MM.1S (cell line): ENCODE results near the gene IL1B.

Source experiments
- EZH2 ChIP-seq: fragments of 300-600 bp; sonication (generic); optimal IDR thresholded peaks from 2 replicates; pipeline ENCODE3; 2017; ENCODE audit warnings: low read depth, mild to moderate bottlenecking, antibody characterized with exemption, low read length, mixed read lengths
- TF ChIP-seq, protein P1 (sequence below): fragments of 300-600 bp; sonication (generic); IDR thresholded peaks from 2 replicates; pipeline ENCODE4 v1.5.1; 2016; ENCODE audit warnings: antibody characterized with exemption, low read length, mixed read lengths

DNA sequence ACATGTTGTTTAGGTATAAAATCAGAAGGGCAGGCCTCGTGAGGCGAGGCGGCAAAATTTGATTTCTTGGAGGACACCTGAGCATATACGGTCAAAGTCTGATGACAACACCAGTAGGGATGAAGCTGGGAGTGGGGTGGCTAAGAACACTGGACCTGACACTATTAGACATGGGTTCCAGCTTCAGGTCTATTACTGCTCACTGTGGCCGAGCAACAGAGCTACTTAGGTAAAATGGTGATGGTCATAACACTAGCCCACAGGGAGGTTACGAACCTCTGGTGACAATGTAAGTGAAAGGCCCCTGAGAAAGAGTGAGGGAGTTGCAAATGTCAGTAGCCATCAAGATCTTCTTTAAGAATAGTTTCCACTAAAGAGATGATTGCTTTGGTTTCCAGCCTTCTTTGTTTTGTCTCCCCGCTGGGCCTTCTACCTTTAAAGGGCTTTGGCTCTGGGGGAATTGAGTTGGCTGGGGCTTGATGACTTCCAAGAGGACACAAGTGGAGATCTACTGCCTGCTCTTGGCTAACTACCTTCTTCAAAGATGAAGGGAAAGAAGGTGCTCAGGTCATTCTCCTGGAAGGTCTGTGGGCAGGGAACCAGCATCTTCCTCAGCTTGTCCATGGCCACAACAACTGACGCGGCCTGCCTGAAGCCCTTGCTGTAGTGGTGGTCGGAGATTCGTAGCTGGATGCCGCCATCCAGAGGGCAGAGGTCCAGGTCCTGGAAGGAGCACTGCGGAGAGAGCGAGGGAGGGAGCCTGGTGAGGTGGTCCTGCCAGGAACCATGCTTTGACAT, 3.5 kb downstream of the IL1B start:
- TF ChIP-seq, protein P1, sequence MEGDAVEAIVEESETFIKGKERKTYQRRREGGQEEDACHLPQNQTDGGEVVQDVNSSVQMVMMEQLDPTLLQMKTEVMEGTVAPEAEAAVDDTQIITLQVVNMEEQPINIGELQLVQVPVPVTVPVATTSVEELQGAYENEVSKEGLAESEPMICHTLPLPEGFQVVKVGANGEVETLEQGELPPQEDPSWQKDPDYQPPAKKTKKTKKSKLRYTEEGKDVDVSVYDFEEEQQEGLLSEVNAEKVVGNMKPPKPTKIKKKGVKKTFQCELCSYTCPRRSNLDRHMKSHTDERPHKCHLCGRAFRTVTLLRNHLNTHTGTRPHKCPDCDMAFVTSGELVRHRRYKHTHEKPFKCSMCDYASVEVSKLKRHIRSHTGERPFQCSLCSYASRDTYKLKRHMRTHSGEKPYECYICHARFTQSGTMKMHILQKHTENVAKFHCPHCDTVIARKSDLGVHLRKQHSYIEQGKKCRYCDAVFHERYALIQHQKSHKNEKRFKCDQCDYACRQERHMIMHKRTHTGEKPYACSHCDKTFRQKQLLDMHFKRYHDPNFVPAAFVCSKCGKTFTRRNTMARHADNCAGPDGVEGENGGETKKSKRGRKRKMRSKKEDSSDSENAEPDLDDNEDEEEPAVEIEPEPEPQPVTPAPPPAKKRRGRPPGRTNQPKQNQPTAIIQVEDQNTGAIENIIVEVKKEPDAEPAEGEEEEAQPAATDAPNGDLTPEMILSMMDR: no peak
- no peak for TF ChIP-seq EZH2
